Liver (tissue), 9 donors: ENCODE measurements around the gene FECH. TPM values are rescaled to one million over a fixed set of nuclear protein-coding genes. Genes with fewer than 3 reads are reported as not detected.

Experiments used
- DNase-seq: peaks from one replicate; pipeline ENCODE4 v3.0.0-alpha.2; 2017; ENCODE audit warnings: low spot score
- H3K27ac ChIP-seq, 2 donors: one replicate each; pipeline ENCODE4 v1.7.0; 2013; ENCODE audit warnings: inconsistent platforms in 2 of 2, low read length in 2 of 2, control low read depth in 1 of 2, low read depth in 1 of 2, mild to moderate bottlenecking in 1 of 2
- H3K27me3 ChIP-seq, 4 donors: one replicate each; pipeline versions ENCODE4 v1.6.1 to v1.7.0; 2013; ENCODE audit warnings: low read length in 3 of 4, inconsistent platforms in 1 of 4, mild to moderate bottlenecking in 1 of 4, moderate library complexity in 1 of 4; ENCODE audit not compliant: control insufficient read depth in 4 of 4, insufficient read depth in 4 of 4
- H3K36me3 ChIP-seq, 4 donors: one replicate each; pipeline versions ENCODE4 v1.6.1 to v1.7.0; 2013; ENCODE audit warnings: low read length in 3 of 4, mild to moderate bottlenecking in 3 of 4, low read depth in 1 of 4, moderate library complexity in 1 of 4; ENCODE audit not compliant: control insufficient read depth in 4 of 4, insufficient read depth in 3 of 4
- H3K4me1 ChIP-seq, 4 donors: one replicate each; pipeline versions ENCODE4 v1.6.1 to v1.7.0; 2013; ENCODE audit warnings: low read length in 3 of 4, mild to moderate bottlenecking in 3 of 4, moderate library complexity in 1 of 4; ENCODE audit not compliant: control insufficient read depth in 4 of 4, insufficient read depth in 4 of 4
- H3K4me3 ChIP-seq, 3 donors: one replicate each; pipeline versions ENCODE4 v1.6.1 to v1.7.0; 2013; ENCODE audit warnings: low read length in 3 of 3, control low read depth in 1 of 3, low read depth in 1 of 3, mild to moderate bottlenecking in 1 of 3
- H3K9ac ChIP-seq, 2 donors: one replicate each; pipeline ENCODE4 v1.7.0; 2013; ENCODE audit warnings: low read length in 2 of 2, mild to moderate bottlenecking in 2 of 2, moderate library complexity in 2 of 2, control low read depth in 1 of 2, low read depth in 1 of 2
- H3K9me3 ChIP-seq, 4 donors: one replicate each; pipeline versions ENCODE4 v1.6.1 to v1.7.0; 2013; ENCODE audit warnings: low read length in 3 of 4; ENCODE audit not compliant: control insufficient read depth in 4 of 4
- ATF3 ChIP-seq: IDR thresholded peaks from 2 replicates; pipeline ENCODE4 v1.6.1; 2016; ENCODE audit warnings: antibody characterized with exemption
- CTCF ChIP-seq: fragments of 150-350 bp; IDR thresholded peaks from 2 replicates; pipeline ENCODE4 v1.5.1; 2017; ENCODE audit warnings: improper control_type of control experiment, low read depth, low read length; ENCODE audit not compliant: missing input control
- EGR1 ChIP-seq, 2 donors: IDR thresholded peaks; 2 replicates each; pipeline ENCODE4 v1.6.1; 2016 to 2018; ENCODE audit warnings: antibody characterized with exemption in 2 of 2, low read depth in 2 of 2
- FOXA1 ChIP-seq: IDR thresholded peaks from 2 replicates; pipeline ENCODE4 v1.6.1; 2016; ENCODE audit warnings: antibody characterized with exemption
- FOXA2 ChIP-seq: IDR thresholded peaks from 2 replicates; pipeline ENCODE4 v1.6.1; 2016; ENCODE audit warnings: antibody characterized with exemption
- GABPA ChIP-seq, 2 donors: IDR thresholded peaks in 1 of 2; conservative IDR thresholded peaks in 1 of 2; 2 replicates each; pipeline ENCODE4 v1.6.1; 2016; ENCODE audit warnings: antibody characterized with exemption in 2 of 2, mild to moderate bottlenecking in 1 of 2, moderate library complexity in 1 of 2
- HNF4A ChIP-seq, 2 donors: conservative IDR thresholded peaks; 2 replicates each; pipeline ENCODE4 v1.6.1; 2016; ENCODE audit warnings: antibody characterized with exemption in 2 of 2, mild to moderate bottlenecking in 2 of 2
- HNF4G ChIP-seq: IDR thresholded peaks from 2 replicates; pipeline ENCODE4 v1.6.1; 2016; ENCODE audit warnings: antibody characterized with exemption
- JUND ChIP-seq, 2 donors: IDR thresholded peaks; 2 replicates each; pipeline ENCODE4 v1.6.1; 2016; ENCODE audit warnings: antibody characterized with exemption in 2 of 2
- MAX ChIP-seq: IDR thresholded peaks from 2 replicates; pipeline ENCODE4 v1.6.1; 2016; ENCODE audit warnings: antibody characterized with exemption
- NR2F2 ChIP-seq: IDR thresholded peaks from 2 replicates; pipeline ENCODE4 v1.6.1; 2016; ENCODE audit warnings: antibody characterized with exemption
- RAD21 ChIP-seq, 2 donors: IDR thresholded peaks; 2 replicates each; pipeline ENCODE4 v1.6.1; 2016; ENCODE audit warnings: antibody characterized with exemption in 2 of 2, mild to moderate bottlenecking in 2 of 2
- REST ChIP-seq: IDR thresholded peaks from 2 replicates; pipeline ENCODE4 v1.6.1; 2016; ENCODE audit warnings: antibody characterized with exemption, mild to moderate bottlenecking
- RXRA ChIP-seq, 2 donors: IDR thresholded peaks; 2 replicates each; pipeline ENCODE4 v1.6.1; 2017 to 2018; ENCODE audit warnings: antibody characterized with exemption in 2 of 2, mild to moderate bottlenecking in 1 of 2
- SP1 ChIP-seq: IDR thresholded peaks from 2 replicates; pipeline ENCODE4 v1.6.1; 2018; ENCODE audit warnings: antibody characterized with exemption, mild to moderate bottlenecking
- TAF1 ChIP-seq: conservative IDR thresholded peaks from 2 replicates; pipeline ENCODE4 v1.6.1; 2016; ENCODE audit warnings: antibody characterized with exemption, mild to moderate bottlenecking
- YY1 ChIP-seq: IDR thresholded peaks from 2 replicates; pipeline ENCODE4 v1.6.1; 2016; ENCODE audit warnings: antibody characterized with exemption, mild to moderate bottlenecking
- ZBTB33 ChIP-seq: IDR thresholded peaks from 2 replicates; pipeline ENCODE4 v1.6.1; 2016; ENCODE audit warnings: antibody characterized with exemption
- WGBS: extraction: QIAGEN DNeasy Blood & Tissue Kit; methylation state at CpG from one replicate; pipeline ENCODE4 v1.1.7; 2013; 5-methylcytosine and 5-hydroxymethylcytosine counted together
- polyA plus RNA-seq, 2 donors: library from polyadenylated mRNA; stranded (reverse) in 1 of 2; unstranded in 1 of 2; fragments of 200-250 nt in 1 of 2; fragments of >200 nt in 1 of 2; fragmentation: Nextera tagmentation in 1 of 2; extraction: Ambion mirVana in 1 of 2; gene quantifications; one replicate each; pipeline versions ENCODE4 v1.2.1 to v1.2.3, GENCODE V29; 2013 to 2015
- total RNA-seq, 2 donors: library from RNA; depleted of rRNA; stranded (reverse); fragments of >200 nt; gene quantifications; one replicate each; pipeline ENCODE4 v1.2.3, GENCODE V29; 2014
- donor health status: healthy.
- donor health status: healthy.
- donor health status: healthy.
- donor health status: healthy.
- donor health status: healthy.

FECH gene
- total and polyA plus RNA-seq, 4 donors, result 13.8 to 1,262 (median 42.1) TPM

GRCh38 chr18:57624988-57625387, 38.5 kb upstream of the FECH start:
- Histone ChIP-seq H3K4me3 (no peak overlapping the region), H3K4me1 (peaks cover 0 to 8% (median 2%) of the 10 kb centered on the region in 4 donors), H3K27ac (no peak overlapping the region), H3K36me3 (no peaks in the 10 kb centered on the region), H3K9me3 (no peaks in the 10 kb centered on the region), H3K27me3 (no peaks in the 10 kb centered on the region), H3K9ac (no peak overlapping the region)
- TF ChIP-seq TAF1 (no peak), CTCF (no peak), SP1 (no peak), FOXA2 (no peak), FOXA1 (no peak), REST (no peak), YY1 (no peak), ATF3 (no peak), EGR1 (IDR thresholded peaks at IDR 0.05; ENCODE audit: low read depth in 2 of 2) (no peak), GABPA (IDR thresholded peaks at IDR 0.05 in 1 of 2, conservative IDR thresholded peaks at IDR 0.05 in 1 of 2) (no peak), NR2F2 (no peak), ZBTB33 (no peak), RAD21 (IDR thresholded peaks at IDR 0.05) (no peak)
- no peak for DNase-seq
- WGBS, result 92% methylated on average over 4 of the region's 4 CpGs

GRCh38 chr18:57621246-57621604, 34.7 kb upstream of the FECH start:
- no peak for DNase-seq
- WGBS, result under 1% methylated on average over 20 of the region's 20 CpGs
- Histone ChIP-seq H3K27ac (peak overlapping the region; percentile 80 to 85), H3K4me3 (peak overlapping the region; percentile 84 to 99 (median 86)), H3K27me3 (no peaks in the 10 kb centered on the region), H3K9me3 (no peaks in the 10 kb centered on the region), H3K36me3 (peaks cover 0 to 3% (median under 1%) of the 10 kb centered on the region in 4 donors), H3K4me1 (peaks cover 0 to 8% (median 2%) of the 10 kb centered on the region in 4 donors), H3K9ac (peak overlapping the region; percentile 67 to 92)
- no peak for TF ChIP-seq TAF1
- TF ChIP-seq MAX, result no peak
- no peak for TF ChIP-seq NR2F2
- TF ChIP-seq YY1, result no peak
- TF ChIP-seq ATF3, result no peak
- TF ChIP-seq FOXA2, result no peak
- no peak for TF ChIP-seq RXRA (IDR thresholded peaks at IDR 0.05)
- no peak for TF ChIP-seq CTCF
- no peak for TF ChIP-seq HNF4A (conservative IDR thresholded peaks at IDR 0.05)
- no peak for TF ChIP-seq EGR1 (IDR thresholded peaks at IDR 0.05; ENCODE audit: low read depth in 2 of 2)
- no peak for TF ChIP-seq RAD21 (IDR thresholded peaks at IDR 0.05)
- no peak for TF ChIP-seq HNF4G
- no peak for TF ChIP-seq GABPA (IDR thresholded peaks at IDR 0.05 in 1 of 2, conservative IDR thresholded peaks at IDR 0.05 in 1 of 2)
- TF ChIP-seq JUND (IDR thresholded peaks at IDR 0.05), result no peak
- no peak for TF ChIP-seq SP1
- no peak for TF ChIP-seq FOXA1
- TF ChIP-seq ZBTB33, result no peak
